Measurements from ENCODE around the gene MTTP. TPM values are rescaled to one million over a fixed set of nuclear protein-coding genes. Genes with fewer than 3 reads are reported as not detected.

The MTTP gene
- total and polyA plus RNA-seq, 9 donors, result 0.67 to 4.8 (median 2.2) TPM

- no peaks in the 10 kb centered on the region for H3K4me1 ChIP-seq (ENCODE audit: insufficient read depth)
- TF ChIP-seq, protein P1, sequence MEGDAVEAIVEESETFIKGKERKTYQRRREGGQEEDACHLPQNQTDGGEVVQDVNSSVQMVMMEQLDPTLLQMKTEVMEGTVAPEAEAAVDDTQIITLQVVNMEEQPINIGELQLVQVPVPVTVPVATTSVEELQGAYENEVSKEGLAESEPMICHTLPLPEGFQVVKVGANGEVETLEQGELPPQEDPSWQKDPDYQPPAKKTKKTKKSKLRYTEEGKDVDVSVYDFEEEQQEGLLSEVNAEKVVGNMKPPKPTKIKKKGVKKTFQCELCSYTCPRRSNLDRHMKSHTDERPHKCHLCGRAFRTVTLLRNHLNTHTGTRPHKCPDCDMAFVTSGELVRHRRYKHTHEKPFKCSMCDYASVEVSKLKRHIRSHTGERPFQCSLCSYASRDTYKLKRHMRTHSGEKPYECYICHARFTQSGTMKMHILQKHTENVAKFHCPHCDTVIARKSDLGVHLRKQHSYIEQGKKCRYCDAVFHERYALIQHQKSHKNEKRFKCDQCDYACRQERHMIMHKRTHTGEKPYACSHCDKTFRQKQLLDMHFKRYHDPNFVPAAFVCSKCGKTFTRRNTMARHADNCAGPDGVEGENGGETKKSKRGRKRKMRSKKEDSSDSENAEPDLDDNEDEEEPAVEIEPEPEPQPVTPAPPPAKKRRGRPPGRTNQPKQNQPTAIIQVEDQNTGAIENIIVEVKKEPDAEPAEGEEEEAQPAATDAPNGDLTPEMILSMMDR (IDR thresholded peaks at IDR 0.05), result no peak
- no peak for TF ChIP-seq EP300 (IDR thresholded peaks at IDR 0.05)
- no peak for TF ChIP-seq POLR2A (IDR thresholded peaks at IDR 0.05)
- intact Hi-C loops (cut with DNase I), result no loop called here
- H3K9me3 ChIP-seq, result no peaks in the 10 kb centered on the region
- WGBS, 3 donors, result 48 to 59% (median 58%) methylated on average over 1 of the region's 1 CpG
- H3K4me3 ChIP-seq, result no peak overlapping the region
- H3K27me3 ChIP-seq, result no peaks in the 10 kb centered on the region
- no peak overlapping the region for H3K27ac ChIP-seq
- DNase-seq, result no peak
- H3K36me3 ChIP-seq, result no peaks in the 10 kb centered on the region
Measured at GRCh38 chr4:99586797-99587196, 12.2 kb downstream of the MTTP start.

- H3K36me3 ChIP-seq, result no peaks in the 10 kb centered on the region
- H3K9me3 ChIP-seq, result no peaks in the 10 kb centered on the region
- H3K4me3 ChIP-seq, result no peak overlapping the region
- intact Hi-C loops (cut with DNase I), result no loop called here
- no peaks in the 10 kb centered on the region for H3K27me3 ChIP-seq
- H3K4me1 ChIP-seq (ENCODE audit: insufficient read depth), result no peaks in the 10 kb centered on the region
- H3K27ac ChIP-seq, result no peak overlapping the region
- TF ChIP-seq, protein P1 (IDR thresholded peaks at IDR 0.05), result no peak
- TF ChIP-seq EP300 (IDR thresholded peaks at IDR 0.05) (no peak), POLR2A (IDR thresholded peaks at IDR 0.05) (no peak)
- DNase-seq, result no peak
Measured at GRCh38 chr4:99587309-99587708, 12.7 kb downstream of the MTTP start.

DNA sequence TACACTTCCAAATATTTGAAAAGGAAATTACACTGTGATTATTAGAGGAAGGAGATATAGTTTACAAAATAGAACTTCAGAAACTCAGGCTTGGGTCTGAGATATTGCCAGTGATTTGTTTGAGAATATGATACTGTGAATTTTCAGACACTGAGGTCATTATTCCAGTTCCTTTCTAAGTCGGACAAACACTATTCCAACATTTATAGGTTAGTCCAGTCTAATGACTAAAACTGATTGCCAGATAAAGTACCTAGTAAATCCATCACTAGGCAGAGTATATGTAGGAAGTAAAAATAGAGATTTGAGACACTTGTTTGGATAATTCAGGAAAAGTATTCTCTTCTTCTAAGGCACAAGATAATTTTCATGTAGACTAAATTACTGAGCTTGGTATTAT, 13.2 kb downstream of the MTTP start:
- WGBS, 3 donors, result 21 to 38% (median 32%) methylated on average over 1 of the region's 1 CpG
- Histone ChIP-seq H3K4me3 (no peak overlapping the region), H3K27ac (no peak overlapping the region), H3K9me3 (no peaks in the 10 kb centered on the region), H3K27me3 (no peaks in the 10 kb centered on the region), H3K4me1 (ENCODE audit: insufficient read depth) (no peaks in the 10 kb centered on the region), H3K36me3 (no peaks in the 10 kb centered on the region)
- intact Hi-C loops (cut with DNase I), result no loop called here
- TF ChIP-seq, protein P1 (IDR thresholded peaks at IDR 0.05), result no peak
- TF ChIP-seq EP300 (IDR thresholded peaks at IDR 0.05) (no peak), POLR2A (IDR thresholded peaks at IDR 0.05) (no peak)
- DNase-seq, result no peak

GRCh38 chr4:99591757-99592156, 17.1 kb downstream of the MTTP start:
- intact Hi-C loops (cut with DNase I), result no loop called here
- H3K27me3 ChIP-seq, result no peaks in the 10 kb centered on the region
- H3K27ac ChIP-seq, result no peak overlapping the region
- no peak for DNase-seq
- no peaks in the 10 kb centered on the region for H3K36me3 ChIP-seq
- no peaks in the 10 kb centered on the region for H3K4me1 ChIP-seq (ENCODE audit: insufficient read depth)
- no peak overlapping the region for H3K4me3 ChIP-seq
- no peaks in the 10 kb centered on the region for H3K9me3 ChIP-seq
- WGBS, 3 donors, result 94 to 96% (median 95%) methylated on average over 3 of the region's 3 CpGs
- TF ChIP-seq EP300 (IDR thresholded peaks at IDR 0.05) (no peak), POLR2A (IDR thresholded peaks at IDR 0.05) (no peak)
- TF ChIP-seq, protein P1 (IDR thresholded peaks at IDR 0.05), result no peak

Data from ovary (tissue), 9 donors.